Measurements from ENCODE around the gene INF2. TPM values are rescaled to one million over a fixed set of nuclear protein-coding genes. Genes with fewer than 3 reads are reported as not detected.

INF2 gene
- total RNA-seq, 3 donors from 2014 or later (not counting 1 experiment from before 2014, with no cell fraction given): 12.7 to 21.9 (median 15.3) TPM

DNA sequence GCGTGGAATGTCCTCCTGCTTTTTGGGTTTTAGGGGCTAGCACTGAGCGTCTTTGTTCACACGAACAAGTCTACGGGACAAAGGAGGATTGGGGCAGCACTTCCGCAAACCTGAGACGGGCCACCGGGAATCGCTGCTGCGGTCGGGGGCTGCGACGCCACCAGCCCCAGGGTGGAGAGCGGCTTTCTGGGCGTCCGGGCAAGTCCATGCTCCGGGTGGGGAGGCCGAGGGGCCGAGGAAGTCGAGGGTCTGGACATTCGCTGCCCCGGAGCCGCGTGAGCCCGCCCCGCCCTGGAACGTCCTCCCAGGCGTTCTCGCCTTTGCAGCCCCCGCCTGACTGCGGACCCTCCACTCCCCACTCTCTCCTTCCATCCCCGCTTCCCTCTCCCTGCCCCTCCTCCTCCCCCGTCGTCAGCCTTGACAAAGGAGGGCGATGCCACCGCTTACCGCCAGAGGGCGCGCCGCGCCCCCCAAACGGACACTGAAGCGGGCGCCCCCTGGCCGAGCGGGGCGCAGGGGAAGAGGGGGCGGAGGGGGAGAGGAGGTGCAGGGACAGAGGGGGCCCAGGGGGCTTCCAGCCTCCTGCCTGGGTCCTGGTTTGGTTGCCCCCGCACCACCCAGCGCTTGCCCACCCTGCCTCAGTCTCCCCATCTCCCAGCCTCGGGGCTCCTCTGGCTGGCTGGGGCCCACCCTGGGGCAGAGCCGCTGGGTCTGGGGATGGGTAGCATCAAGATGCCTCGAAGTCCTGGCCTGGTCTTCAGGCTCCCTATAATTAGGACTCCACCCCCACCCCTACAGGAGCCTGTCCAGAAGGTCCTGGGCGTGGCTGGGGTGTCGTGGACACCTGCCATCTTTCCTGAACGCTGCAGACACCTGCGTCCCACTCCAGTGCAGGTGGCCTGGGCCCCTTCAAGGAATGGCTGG is 39.1 kb upstream of the INF2 start:
- WGBS (ENCODE audit: insufficient coverage): 10% methylated on average over 56 of the region's 56 CpGs
- peak overlapping the region; percentile 14 for H3K4me3 ChIP-seq (ENCODE audit: low read length)
- DNase-seq: peak; percentile 63 to 80
- TF ChIP-seq, protein P1, sequence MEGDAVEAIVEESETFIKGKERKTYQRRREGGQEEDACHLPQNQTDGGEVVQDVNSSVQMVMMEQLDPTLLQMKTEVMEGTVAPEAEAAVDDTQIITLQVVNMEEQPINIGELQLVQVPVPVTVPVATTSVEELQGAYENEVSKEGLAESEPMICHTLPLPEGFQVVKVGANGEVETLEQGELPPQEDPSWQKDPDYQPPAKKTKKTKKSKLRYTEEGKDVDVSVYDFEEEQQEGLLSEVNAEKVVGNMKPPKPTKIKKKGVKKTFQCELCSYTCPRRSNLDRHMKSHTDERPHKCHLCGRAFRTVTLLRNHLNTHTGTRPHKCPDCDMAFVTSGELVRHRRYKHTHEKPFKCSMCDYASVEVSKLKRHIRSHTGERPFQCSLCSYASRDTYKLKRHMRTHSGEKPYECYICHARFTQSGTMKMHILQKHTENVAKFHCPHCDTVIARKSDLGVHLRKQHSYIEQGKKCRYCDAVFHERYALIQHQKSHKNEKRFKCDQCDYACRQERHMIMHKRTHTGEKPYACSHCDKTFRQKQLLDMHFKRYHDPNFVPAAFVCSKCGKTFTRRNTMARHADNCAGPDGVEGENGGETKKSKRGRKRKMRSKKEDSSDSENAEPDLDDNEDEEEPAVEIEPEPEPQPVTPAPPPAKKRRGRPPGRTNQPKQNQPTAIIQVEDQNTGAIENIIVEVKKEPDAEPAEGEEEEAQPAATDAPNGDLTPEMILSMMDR (IDR thresholded peaks at IDR 0.05): peak; percentile 97
- H3K9me3 Mint-ChIP-seq: peaks cover 0 to under 1% of the 10 kb centered on the region in 2 donors
- no peaks in the 10 kb centered on the region for H3K36me3 ChIP-seq (ENCODE audit: control insufficient read depth, insufficient read depth, low read length)
- intact Hi-C loops (cut with micrococcal nuclease): loop anchor here (1.0 kb wide), 1 partner anchor 58 kb away; no protein-coding TSS in a partner anchor
- H3K27ac Mint-ChIP-seq: no peak overlapping the region
- H3K9me3 ChIP-seq (ENCODE audit: control insufficient read depth, insufficient read depth, low read length): peaks cover 6% of the 10 kb centered on the region
- H3K27me3 Mint-ChIP-seq (ENCODE audit: low read depth in 2 of 2): peaks cover 9 to 14% of the 10 kb centered on the region in 2 donors
- no peaks in the 10 kb centered on the region for H3K36me3 Mint-ChIP-seq
- peaks cover 11% of the 10 kb centered on the region for H3K4me1 ChIP-seq (ENCODE audit: control insufficient read depth, insufficient read depth, low read length)
- H3K27me3 ChIP-seq (ENCODE audit: control insufficient read depth, insufficient read depth, low read length): peaks cover 3% of the 10 kb centered on the region
- peak; percentile 73 to 94 (median 89) for ATAC-seq
- no peak overlapping the region for H3K27ac ChIP-seq (ENCODE audit: low read length)
- H3K4me1 Mint-ChIP-seq: no peaks in the 10 kb centered on the region
- no peak overlapping the region for H3K4me3 Mint-ChIP-seq

DNA sequence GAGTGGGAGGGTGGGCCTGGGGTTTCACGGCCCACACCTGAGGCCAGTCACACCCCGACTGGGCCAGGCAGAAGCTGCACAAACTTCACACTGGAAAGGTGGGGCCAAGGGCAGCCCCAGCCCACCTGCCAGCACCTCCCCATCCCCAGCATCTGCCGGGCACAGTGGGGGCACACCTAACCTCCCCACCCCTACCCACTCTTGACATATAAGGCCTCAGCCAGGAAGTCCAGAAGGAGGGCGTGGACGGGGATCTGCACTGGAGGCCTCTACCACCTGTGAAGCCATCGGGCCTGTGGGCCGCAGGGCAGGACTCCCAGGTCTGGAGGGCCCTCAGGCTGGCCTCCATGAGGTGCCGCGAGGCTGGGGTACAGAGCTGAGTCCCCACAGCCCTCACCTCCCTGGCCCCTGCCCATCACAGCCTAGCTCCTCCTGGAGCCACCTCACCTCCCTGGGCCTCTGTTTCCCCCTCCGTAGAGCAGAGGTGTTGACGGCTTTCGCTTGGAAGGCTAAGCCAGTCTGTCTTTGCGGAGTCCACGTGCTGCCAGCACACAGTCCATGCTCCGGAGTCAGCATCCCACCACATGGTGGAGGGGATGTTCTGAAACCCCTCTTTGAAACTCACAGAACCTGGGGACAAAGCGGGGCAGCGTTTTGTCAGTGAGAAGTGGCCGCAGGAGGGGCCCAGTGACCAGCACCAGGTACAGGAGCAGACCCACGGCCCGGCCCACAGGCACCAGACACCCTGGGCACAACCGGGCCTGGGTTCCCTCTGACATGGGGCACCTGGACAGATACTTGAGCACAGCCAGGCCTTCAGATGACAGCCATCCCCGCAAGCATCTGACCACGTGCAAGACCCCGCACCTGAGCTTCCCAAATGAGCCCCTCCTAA is 38.2 kb upstream of the INF2 start:
- H3K27ac Mint-ChIP-seq: no peak overlapping the region
- peaks cover 0 to 3% of the 10 kb centered on the region in 2 donors for H3K4me1 Mint-ChIP-seq
- H3K27ac ChIP-seq (ENCODE audit: low read length): no peak overlapping the region
- TF ChIP-seq, protein P1 (IDR thresholded peaks at IDR 0.05): no peak
- H3K9me3 Mint-ChIP-seq: no peaks in the 10 kb centered on the region
- no peaks in the 10 kb centered on the region for H3K36me3 ChIP-seq (ENCODE audit: control insufficient read depth, insufficient read depth, low read length)
- peaks cover 3% of the 10 kb centered on the region for H3K27me3 ChIP-seq (ENCODE audit: control insufficient read depth, insufficient read depth, low read length)
- no peak for DNase-seq
- H3K4me3 ChIP-seq (ENCODE audit: low read length): no peak overlapping the region
- peaks cover 6% of the 10 kb centered on the region for H3K9me3 ChIP-seq (ENCODE audit: control insufficient read depth, insufficient read depth, low read length)
- H3K36me3 Mint-ChIP-seq: no peaks in the 10 kb centered on the region
- ATAC-seq: no peak
- H3K4me3 Mint-ChIP-seq: no peak overlapping the region
- intact Hi-C loops (cut with micrococcal nuclease): loop anchor here (1.0 kb wide), 1 partner anchor 57 kb away; no protein-coding TSS in a partner anchor
- H3K27me3 Mint-ChIP-seq (ENCODE audit: low read depth in 2 of 2): peaks cover 18 to 22% of the 10 kb centered on the region in 2 donors
- WGBS (ENCODE audit: insufficient coverage): 86% methylated on average over 24 of the region's 24 CpGs
- H3K4me1 ChIP-seq (ENCODE audit: control insufficient read depth, insufficient read depth, low read length): peaks cover 16% of the 10 kb centered on the region

DNA sequence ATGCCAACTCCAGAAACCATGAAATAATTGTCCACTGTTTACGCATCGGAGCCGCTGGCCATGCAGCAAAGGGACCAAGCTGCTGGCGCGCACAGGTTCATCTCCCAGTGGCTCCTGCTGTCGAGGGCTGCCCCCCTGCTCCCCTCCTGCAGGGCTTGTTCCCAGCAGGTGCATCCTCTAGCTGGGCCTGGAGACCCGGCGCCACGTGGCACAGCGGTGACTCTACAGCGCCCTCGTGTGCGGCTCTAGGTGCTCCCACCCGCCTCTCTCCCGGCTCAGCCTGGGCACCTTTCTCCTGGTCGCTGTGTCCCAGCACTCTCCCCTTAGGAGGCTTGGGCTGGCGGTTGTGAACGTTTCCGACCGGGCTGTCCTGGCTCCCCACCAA is 37.5 kb upstream of the INF2 start:
- H3K9me3 ChIP-seq (ENCODE audit: control insufficient read depth, insufficient read depth, low read length): peaks cover 6% of the 10 kb centered on the region
- H3K4me3 ChIP-seq (ENCODE audit: low read length): no peak overlapping the region
- H3K27me3 ChIP-seq (ENCODE audit: control insufficient read depth, insufficient read depth, low read length): peaks cover 3% of the 10 kb centered on the region
- intact Hi-C loops (cut with micrococcal nuclease): no loop called here
- Mint-ChIP-seq H3K27ac (no peak overlapping the region), H3K9me3 (no peaks in the 10 kb centered on the region), H3K4me1 (peaks cover 0 to 5% of the 10 kb centered on the region in 2 donors), H3K27me3 (ENCODE audit: low read depth in 2 of 2) (peaks cover 20 to 24% of the 10 kb centered on the region in 2 donors), H3K4me3 (no peak overlapping the region), H3K36me3 (no peaks in the 10 kb centered on the region)
- WGBS (ENCODE audit: insufficient coverage): 82% methylated on average over 20 of the region's 20 CpGs
- H3K4me1 ChIP-seq (ENCODE audit: control insufficient read depth, insufficient read depth, low read length): peaks cover 22% of the 10 kb centered on the region
- no peak overlapping the region for H3K27ac ChIP-seq (ENCODE audit: low read length)
- ATAC-seq (no peak), DNase-seq (no peak)
- TF ChIP-seq, protein P1 (IDR thresholded peaks at IDR 0.05): no peak
- no peaks in the 10 kb centered on the region for H3K36me3 ChIP-seq (ENCODE audit: control insufficient read depth, insufficient read depth, low read length)
